OCI-LY7 (cell line): ENCODE measurements around the gene GPALPP1. TPM values are rescaled to one million over a fixed set of nuclear protein-coding genes. Genes with fewer than 3 reads are reported as not detected.

ENCODE experiments used
- BruUV-seq: library from RNA; stranded (reverse); fragments of 400-500 nt; replicated peaks from 2 replicates; lab custom pipeline; 2021; lab: Mats Ljungman, UMichigan
- CTCF ChIA-PET: fragments of 300-600 bp; sonication (Branson Sonifier 250); formaldehyde crosslinking; loops from one replicate; lab custom pipeline; 2022; ENCODE audit warnings: antibody characterized with exemption; ENCODE audit not compliant: unreplicated experiment; lab: Charles Lee
- POLR2A ChIA-PET: fragments of 300-600 bp; sonication (Branson Sonifier 250); formaldehyde crosslinking; loops from one replicate; lab custom pipeline; 2022; ENCODE audit warnings: antibody characterized with exemption; lab: Charles Lee
- DNase-seq: peaks from one replicate; pipeline ENCODE4 v3.0.0-alpha.2; 2015; ENCODE audit warnings: low spot score
- H2AFZ ChIP-seq: fragments of 200-600 bp; sonication (generic), shearing (Covaris generic); 2 replicates; pipeline ENCODE4 v1.6.1; 2014; ENCODE audit warnings: mild to moderate bottlenecking, antibody characterized with exemption, low read length, moderate library complexity
- H3K27ac ChIP-seq: fragments of 200-600 bp; sonication (generic); 2 replicates; pipeline ENCODE4 v1.5.1; 2014; ENCODE audit warnings: mixed run types, low read depth, mild to moderate bottlenecking, moderate library complexity, low read length, inconsistent platforms; ENCODE audit not compliant: poor library complexity, severe bottlenecking
- H3K36me3 ChIP-seq: fragments of 200-600 bp; sonication (generic); 2 replicates; pipeline ENCODE4 v1.6.1; 2014; ENCODE audit warnings: mild to moderate bottlenecking, antibody characterized with exemption, low read length, moderate library complexity, mixed read lengths; ENCODE audit not compliant: insufficient read depth
- H3K4me1 ChIP-seq: fragments of 200-600 bp; sonication (generic); 2 replicates; pipeline ENCODE4 v1.5.1; 2014; ENCODE audit warnings: mild to moderate bottlenecking, low read length; ENCODE audit not compliant: insufficient read depth, poor library complexity, severe bottlenecking
- H3K4me2 ChIP-seq: fragments of 200-600 bp; sonication (generic); 2 replicates; pipeline ENCODE4 v1.6.1; 2014; ENCODE audit warnings: mild to moderate bottlenecking, low read length
- H3K4me3 ChIP-seq: fragments of 200-600 bp; sonication (generic); 2 replicates; pipeline ENCODE4 v1.5.1; 2014; ENCODE audit warnings: mild to moderate bottlenecking, low read depth, low read length; ENCODE audit not compliant: poor library complexity, severe bottlenecking
- H3K79me2 ChIP-seq: fragments of 200-600 bp; sonication (generic); 2 replicates; pipeline ENCODE4 v1.6.1; 2016; ENCODE audit warnings: low read depth, mild to moderate bottlenecking, low read length, moderate library complexity, mixed read lengths; ENCODE audit not compliant: insufficient read depth
- H3K9me2 ChIP-seq: fragments of 200-600 bp; sonication (generic); 2 replicates; pipeline ENCODE4 v1.6.1; 2016; ENCODE audit warnings: mild to moderate bottlenecking, low read length, mixed read lengths; ENCODE audit not compliant: insufficient read depth
- H3K9me3 ChIP-seq: fragments of 200-600 bp; sonication (generic); 2 replicates; pipeline ENCODE4 v1.6.1; 2014; ENCODE audit warnings: mild to moderate bottlenecking, mixed run types, low read length, mixed read lengths
- H4K20me1 ChIP-seq: fragments of 200-600 bp; sonication (generic); 2 replicates; pipeline ENCODE4 v1.6.1; 2014; ENCODE audit warnings: mild to moderate bottlenecking, antibody characterized with exemption, low read length, moderate library complexity, mixed read lengths; ENCODE audit not compliant: insufficient read depth
- EZH2phosphoT487 ChIP-seq: fragments of 200-600 bp; sonication (generic); IDR thresholded peaks from 2 replicates; pipeline ENCODE4 v1.6.1; 2018; ENCODE audit warnings: low read depth, borderline replicate concordance, mild to moderate bottlenecking, mixed run types, antibody characterized with exemption, low read length, moderate library complexity, mixed read lengths
- intact Hi-C: fragments of 100-400 bp; cut with micrococcal nuclease; formaldehyde crosslinking; loops from one replicate; pipeline ENCODE4 v1.10.0; 2022; ENCODE audit not compliant: unreplicated experiment
- total RNA-seq, 2 experiments: library from RNA; depleted of rRNA in 1 of 2; stranded (reverse); fragments of >200 nt in 1 of 2; shearing (Covaris generic) in 1 of 2; gene quantifications; 2 replicates each; pipeline ENCODE4 v1.2.3, GENCODE V29; 2014 to 2022
- TF ChIP-seq, protein P1 (sequence below): fragments of 200-600 bp; sonication (generic); conservative IDR thresholded peaks from 2 replicates; pipeline ENCODE4 v1.5.1; 2014; ENCODE audit warnings: mild to moderate bottlenecking, antibody characterized with exemption, low read length, moderate library complexity, mixed read lengths

GPALPP1 gene
- total RNA-seq, 2 experiments from 2014 or later, result 40.1 to 54.5 TPM

- POLR2A ChIA-PET, result interaction anchor here (0.6 to 1.2 kb wide), 4 partner anchors 17 to 282 kb away, joined by 3 read pairs; no protein-coding TSS in a partner anchor
- no TSS peak for BruUV-seq
- Histone ChIP-seq H3K4me2 (peak overlapping the region; percentile 46; the same call in 1 of the 2 replicates), H3K27ac (no peak overlapping the region), H3K9me2 (no peaks in the 10 kb centered on the region), H3K4me1 (peaks cover 10% of the 10 kb centered on the region), H2AFZ (no peak overlapping the region), H3K4me3 (no peak overlapping the region), H4K20me1 (no peaks in the 10 kb centered on the region), H3K9me3 (no peaks in the 10 kb centered on the region), H3K36me3 (no peaks in the 10 kb centered on the region), H3K79me2 (no peaks in the 10 kb centered on the region)
- DNase-seq, result peak; percentile 77
- intact Hi-C loops, result loop anchor here (1.0 to 5.0 kb wide), 3 partner anchors 234 to 345 kb away; no protein-coding TSS in a partner anchor
- no peak for TF ChIP-seq EZH2phosphoT487
- TF ChIP-seq, protein P1, sequence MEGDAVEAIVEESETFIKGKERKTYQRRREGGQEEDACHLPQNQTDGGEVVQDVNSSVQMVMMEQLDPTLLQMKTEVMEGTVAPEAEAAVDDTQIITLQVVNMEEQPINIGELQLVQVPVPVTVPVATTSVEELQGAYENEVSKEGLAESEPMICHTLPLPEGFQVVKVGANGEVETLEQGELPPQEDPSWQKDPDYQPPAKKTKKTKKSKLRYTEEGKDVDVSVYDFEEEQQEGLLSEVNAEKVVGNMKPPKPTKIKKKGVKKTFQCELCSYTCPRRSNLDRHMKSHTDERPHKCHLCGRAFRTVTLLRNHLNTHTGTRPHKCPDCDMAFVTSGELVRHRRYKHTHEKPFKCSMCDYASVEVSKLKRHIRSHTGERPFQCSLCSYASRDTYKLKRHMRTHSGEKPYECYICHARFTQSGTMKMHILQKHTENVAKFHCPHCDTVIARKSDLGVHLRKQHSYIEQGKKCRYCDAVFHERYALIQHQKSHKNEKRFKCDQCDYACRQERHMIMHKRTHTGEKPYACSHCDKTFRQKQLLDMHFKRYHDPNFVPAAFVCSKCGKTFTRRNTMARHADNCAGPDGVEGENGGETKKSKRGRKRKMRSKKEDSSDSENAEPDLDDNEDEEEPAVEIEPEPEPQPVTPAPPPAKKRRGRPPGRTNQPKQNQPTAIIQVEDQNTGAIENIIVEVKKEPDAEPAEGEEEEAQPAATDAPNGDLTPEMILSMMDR, result peak; percentile 95
- CTCF ChIA-PET, result interaction anchor here (1.3 to 1.4 kb wide), 1 partner anchor 234 kb away, joined by 4 read pairs; no protein-coding TSS in a partner anchor
Measured at GRCh38 chr13:45047394-45048310, 58.3 kb downstream of the GPALPP1 start.

GRCh38 chr13:45048890-45049407 is 59.6 kb downstream of the GPALPP1 start:
- TF ChIP-seq EZH2phosphoT487, result no peak
- TF ChIP-seq, protein P1, result no peak
- Histone ChIP-seq H3K36me3 (no peaks in the 10 kb centered on the region), H2AFZ (no peak overlapping the region; the same call in 1 of the 2 replicates), H4K20me1 (no peaks in the 10 kb centered on the region), H3K4me1 (peaks cover 10% of the 10 kb centered on the region), H3K4me3 (no peak overlapping the region), H3K27ac (no peak overlapping the region), H3K79me2 (no peaks in the 10 kb centered on the region), H3K9me2 (no peaks in the 10 kb centered on the region), H3K9me3 (no peaks in the 10 kb centered on the region), H3K4me2 (peak overlapping the region; percentile 2; the same call in 1 of the 2 replicates)
- intact Hi-C loops, result loop anchor here (5.0 kb wide), 1 partner anchor 343 kb away; no protein-coding TSS in a partner anchor
- DNase-seq, result peak; percentile 14
- POLR2A ChIA-PET, result interaction anchor here (0.6 to 1.2 kb wide), 4 partner anchors 15 to 1553 kb away, joined by 3 to 4 read pairs (median 3); no protein-coding TSS in a partner anchor
- CTCF ChIA-PET, result interaction anchor here (1.3 kb wide), 1 partner anchor 232 kb away, joined by 4 read pairs; no protein-coding TSS in a partner anchor
- BruUV-seq, result no TSS peak
